B cell (primary cell): ENCODE results near the gene AQP3.

Experiments used
- CTCF ChIP-seq: fragments of 200-600 bp; IDR thresholded peaks from one replicate; pipeline ENCODE4 v1.8.0; 2022; ENCODE audit warnings: antibody characterized with exemption, mild to moderate bottlenecking
- EZH2 ChIP-seq: IDR thresholded peaks from 2 replicates; pipeline ENCODE4 v1.6.1; 2012; ENCODE audit warnings: borderline replicate concordance, low read depth, mild to moderate bottlenecking, moderate library complexity, low read length; ENCODE audit not compliant: insufficient read depth, poor library complexity, severe bottlenecking

DNA sequence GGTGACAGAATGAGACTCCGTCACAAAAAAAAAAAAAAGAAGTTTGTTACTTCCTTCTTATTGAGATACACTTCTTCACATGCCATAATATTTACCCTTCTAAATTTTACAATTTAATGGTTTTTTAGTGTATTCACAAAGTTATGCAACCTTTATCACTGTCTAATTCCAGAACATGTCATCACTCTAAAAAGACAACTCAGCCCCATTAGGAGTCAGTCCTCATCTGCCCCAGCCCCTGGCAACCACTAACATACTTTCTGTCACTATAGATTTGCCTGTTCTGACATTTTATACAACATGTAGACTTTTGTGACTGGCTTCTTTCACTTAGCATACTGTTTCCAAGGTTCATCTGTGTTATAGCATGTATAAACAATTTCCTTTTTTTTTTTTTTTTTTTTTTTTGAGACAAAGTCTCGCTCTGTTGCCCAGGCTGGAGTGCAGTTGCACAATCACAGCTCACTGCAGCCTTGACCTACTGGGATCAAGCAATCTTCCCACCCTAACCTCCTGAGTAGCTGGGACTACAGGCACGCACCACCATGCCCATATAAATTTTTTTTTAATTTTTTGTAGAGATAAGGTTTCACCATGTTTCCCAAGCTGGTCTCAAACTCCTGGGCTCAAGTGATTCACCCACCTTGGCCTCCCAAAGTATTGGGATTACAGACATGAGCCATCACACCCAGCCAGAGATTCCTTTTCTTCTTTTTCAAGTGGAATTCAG, 18.0 kb downstream of the AQP3 start:
- TF ChIP-seq EZH2 (no peak), CTCF (no peak)
